Umbilical cord (tissue), 2 donors: ENCODE results near the gene SPATA25. TPM values are rescaled to one million over a fixed set of nuclear protein-coding genes. Genes with fewer than 3 reads are reported as not detected.
"Not testable (repeated sequence)": the region's sequence is repeated elsewhere in the genome, so short reads cannot be mapped to it uniquely, and the experiment has no call there.

ENCODE experiments used
- DNase-seq: peaks from one replicate; pipeline ENCODE4 v3.0.0-alpha.2; 2015; ENCODE audit warnings: low spot score
- total RNA-seq: library from RNA; depleted of rRNA; stranded (reverse); fragments of >200 nt; gene quantifications from one replicate; pipeline ENCODE4 v1.2.3, GENCODE V29; 2014; ENCODE audit warnings: low replicate concordance; ENCODE audit not compliant: insufficient read depth

The SPATA25 gene
- 3.6 TPM for total RNA-seq

GRCh38 chr20:45887346-45887715 lies at the start of gene SPATA25:
Gene SPATA25 (minus strand): TSS chr20:45887622. CDS start chr20:45887590, 32 bp downstream.
- no peak for DNase-seq

GRCh38 chr20:45935416-45936046 lies 48.1 kb upstream of the SPATA25 start:
- no peak for DNase-seq

GRCh38 chr20:45934586-45935415 lies 47.4 kb upstream of the SPATA25 start, which contains the start of gene PCIF1:
Gene PCIF1 (plus strand): TSS chr20:45934683. CDS start chr20:45939000, 4,317 bp downstream.
- peak; percentile 99 for DNase-seq

GRCh38 chr20:45934046-45934585 lies 46.7 kb upstream of the SPATA25 start:
- DNase-seq, result peak; percentile 82

- peak; percentile 74 for DNase-seq
These were observed 46.0 kb upstream of the SPATA25 start for GRCh38 chr20:45933266-45934045.

GRCh38 chr20:45931680-45932079 lies 44.3 kb upstream of the SPATA25 start:
- not testable (repeated sequence) for DNase-seq

- no peak for DNase-seq
These were observed 39.9 kb upstream of the SPATA25 start for GRCh38 chr20:45927071-45927878.

- DNase-seq, result no peak
These were observed 39.3 kb upstream of the SPATA25 start for GRCh38 chr20:45926731-45927070.

- DNase-seq, result no peak
These were observed 38.5 kb upstream of the SPATA25 start for GRCh38 chr20:45925821-45926506.

GRCh38 chr20:45924391-45925261 lies 37.2 kb upstream of the SPATA25 start:
- DNase-seq, result peak; percentile 94

GRCh38 chr20:45921337-45922189 lies 34.1 kb upstream of the SPATA25 start:
- no peak for DNase-seq

- peak; percentile 29 for DNase-seq
These were observed 33.3 kb upstream of the SPATA25 start for GRCh38 chr20:45920462-45921336.

- DNase-seq, result peak; percentile 69
These were observed 32.3 kb upstream of the SPATA25 start for GRCh38 chr20:45919542-45920399.

- DNase-seq, result peak; percentile 40
These were observed 31.5 kb upstream of the SPATA25 start for GRCh38 chr20:45918779-45919537.

GRCh38 chr20:45918182-45918737 lies 30.8 kb upstream of the SPATA25 start:
- DNase-seq, result peak; percentile 68
